ENCODE results near the gene MLLT10. TPM values are rescaled to one million over a fixed set of nuclear protein-coding genes. Genes with fewer than 3 reads are reported as not detected.

The MLLT10 gene
- total RNA-seq, 6 donors from 2014 or later = 40.1 to 63.9 (median 53.9) TPM

GRCh38 chr10:21490711-21491105, 43.3 kb upstream of the MLLT10 start:
- DNase-seq = no peak
- WGBS, 2 donors = 89 to 94% methylated on average over 2 of the region's 2 CpGs
- no peak overlapping the region for H3K4me3 ChIP-seq
- no peak for ATAC-seq (ENCODE audit: low FRiP score in 2 of 2)
- peaks cover 9 to 19% (median 12%) of the 10 kb centered on the region in 4 donors for H3K4me1 ChIP-seq
- H3K36me3 ChIP-seq = no peaks in the 10 kb centered on the region
- no peaks in the 10 kb centered on the region for H3K9me3 ChIP-seq
- no peaks in the 10 kb centered on the region for H3K27me3 ChIP-seq
- TF ChIP-seq CTCF (IDR thresholded peaks at IDR 0.05) = no peak
- TF ChIP-seq EP300 (IDR thresholded peaks at IDR 0.05) = no peak
- no peak for TF ChIP-seq POLR2AphosphoS5 (IDR thresholded peaks at IDR 0.05)
- no peak for TF ChIP-seq POLR2A (IDR thresholded peaks at IDR 0.05)
- H3K27ac ChIP-seq = no peak overlapping the region

DNA sequence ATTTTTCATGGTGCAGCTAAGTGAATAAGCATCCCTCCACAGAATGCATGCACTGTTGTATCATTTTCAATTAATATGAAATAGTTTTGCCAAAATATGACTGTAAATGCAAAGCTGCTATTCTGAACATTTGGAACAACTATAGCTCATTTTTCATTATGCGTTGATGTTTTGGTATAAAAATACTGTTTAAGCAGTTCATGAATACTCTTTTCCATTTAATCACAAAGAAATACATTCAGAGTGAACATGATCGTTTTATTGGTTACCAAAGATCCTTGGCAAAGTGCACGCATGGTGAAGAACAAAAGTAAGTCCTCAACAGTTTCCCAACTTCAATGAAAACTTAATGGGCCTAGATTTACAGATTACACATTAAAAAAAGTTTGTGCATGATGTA, 41.6 kb upstream of the MLLT10 start:
- no peak overlapping the region for H3K27ac ChIP-seq
- H3K9me3 ChIP-seq = no peaks in the 10 kb centered on the region
- TF ChIP-seq POLR2AphosphoS5 (IDR thresholded peaks at IDR 0.05) = no peak
- TF ChIP-seq EP300 (IDR thresholded peaks at IDR 0.05) = no peak
- no peak for TF ChIP-seq CTCF (IDR thresholded peaks at IDR 0.05)
- no peak for TF ChIP-seq POLR2A (IDR thresholded peaks at IDR 0.05)
- no peak for ATAC-seq (ENCODE audit: low FRiP score in 2 of 2)
- peaks cover 23 to 36% (median 25%) of the 10 kb centered on the region in 4 donors for H3K4me1 ChIP-seq
- H3K36me3 ChIP-seq = no peaks in the 10 kb centered on the region
- peaks cover 0 to 12% (median 2%) of the 10 kb centered on the region in 4 donors for H3K27me3 ChIP-seq
- H3K4me3 ChIP-seq = no peak overlapping the region
- no peak for DNase-seq
- WGBS, 2 donors = 88% methylated on average over 3 of the region's 3 CpGs

DNA sequence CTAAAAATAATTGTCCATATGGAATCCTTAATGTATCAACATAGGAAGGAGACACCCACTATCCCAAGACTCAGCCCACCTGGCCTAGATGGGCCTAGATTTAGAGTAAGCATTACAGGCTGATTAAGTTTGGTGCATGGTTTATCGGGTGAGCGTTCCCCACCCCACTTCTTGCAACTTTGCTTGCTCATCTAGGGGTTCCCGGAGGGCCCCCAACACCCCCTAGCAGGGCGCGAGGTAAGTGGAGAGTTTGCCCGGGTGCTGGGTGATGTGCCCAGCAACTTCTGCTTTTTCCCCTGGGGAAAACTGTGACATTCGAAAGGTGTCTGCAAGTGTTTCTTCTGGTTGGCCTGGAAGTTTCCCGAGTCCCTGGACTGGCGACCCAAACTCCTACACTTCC, 40.2 kb upstream of the MLLT10 start:
- no peak for TF ChIP-seq POLR2AphosphoS5 (IDR thresholded peaks at IDR 0.05)
- TF ChIP-seq EP300 (IDR thresholded peaks at IDR 0.05) = no peak
- no peak for TF ChIP-seq CTCF (IDR thresholded peaks at IDR 0.05)
- TF ChIP-seq POLR2A (IDR thresholded peaks at IDR 0.05) = no peak
- H3K27ac ChIP-seq = no peak overlapping the region
- no peaks in the 10 kb centered on the region for H3K9me3 ChIP-seq
- H3K27me3 ChIP-seq = peaks cover 0 to 12% (median 2%) of the 10 kb centered on the region in 4 donors
- H3K4me3 ChIP-seq = peak overlapping the region in 3 of 4 donors; percentile 67 to 74 (median 74)
- H3K36me3 ChIP-seq = no peaks in the 10 kb centered on the region
- 61 to 80% methylated on average over 5 to 9 of the region's 9 CpGs for WGBS, 2 donors
- DNase-seq = no peak
- peaks cover 24 to 39% (median 27%) of the 10 kb centered on the region in 4 donors for H3K4me1 ChIP-seq
- ATAC-seq (ENCODE audit: low FRiP score in 2 of 2) = no peak

- H3K27ac ChIP-seq = peak overlapping the region in 3 of 4 donors; percentile 14 to 75 (median 50)
- no peaks in the 10 kb centered on the region for H3K36me3 ChIP-seq
- peaks cover 0 to 12% (median 2%) of the 10 kb centered on the region in 4 donors for H3K27me3 ChIP-seq
- 12 to 31% methylated on average over 50 to 66 of the region's 66 CpGs for WGBS, 2 donors
- H3K9me3 ChIP-seq = no peaks in the 10 kb centered on the region
- TF ChIP-seq CTCF (IDR thresholded peaks at IDR 0.05) (peak in 2 of 6 experiments; percentile 6 to 16), EP300 (IDR thresholded peaks at IDR 0.05) (no peak), POLR2A (IDR thresholded peaks at IDR 0.05) (no peak), POLR2AphosphoS5 (IDR thresholded peaks at IDR 0.05) (no peak)
- H3K4me3 ChIP-seq = peak overlapping the region; percentile 67 to 92 (median 74)
- DNase-seq (peak in 1 of 2 donors; percentile 91), ATAC-seq (ENCODE audit: low FRiP score in 2 of 2) (peak; percentile 35 to 69)
- H3K4me1 ChIP-seq = peaks cover 24 to 39% (median 27%) of the 10 kb centered on the region in 4 donors
These were observed 39.6 kb upstream of the MLLT10 start for GRCh38 chr10:21494191-21495001.
